SK-N-SH (cell line): ENCODE results near the gene LENG9.

ENCODE experiments used
- EP300 ChIP-seq, 2 experiments: IDR thresholded peaks; 2 replicates each; pipeline versions ENCODE4 v1.4.0 to v1.6.1; 2012; ENCODE audit warnings: borderline replicate concordance in 1 of 2, low read depth in 1 of 2, low read length in 1 of 2
- TF ChIP-seq, protein P1 (sequence below): IDR thresholded peaks from 2 replicates; pipeline ENCODE4 v1.4.0; 2012; ENCODE audit warnings: low read depth, borderline replicate concordance
- TF ChIP-seq, protein P2 (sequence below): IDR thresholded peaks from 2 replicates; pipeline ENCODE4 v1.4.0; 2012; ENCODE audit warnings: low read depth, borderline replicate concordance

DNA sequence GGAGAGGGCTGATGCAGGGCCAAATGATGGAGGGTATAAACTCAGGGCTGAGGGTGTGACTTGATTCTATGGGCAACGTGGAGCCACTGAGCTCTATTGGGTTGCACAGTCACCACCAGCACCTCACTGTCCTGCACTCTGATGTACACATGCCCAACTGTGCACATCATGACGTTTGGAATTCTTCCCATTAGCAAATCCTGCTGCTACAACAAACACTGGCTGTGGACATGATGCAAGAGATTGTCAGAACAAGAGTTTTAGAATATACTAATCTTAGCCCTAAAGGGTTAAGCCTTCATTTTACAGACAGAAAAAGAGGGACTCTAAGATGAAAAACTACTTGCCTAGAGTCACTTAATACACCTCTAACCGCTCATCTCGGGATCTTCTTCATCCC, 50.7 kb downstream of the LENG9 start:
- TF ChIP-seq EP300 (IDR thresholded peaks at IDR 0.05; ENCODE audit: borderline replicate concordance in 1 of 2, low read depth in 1 of 2, low read length in 1 of 2) = no peak
- TF ChIP-seq, protein P1, sequence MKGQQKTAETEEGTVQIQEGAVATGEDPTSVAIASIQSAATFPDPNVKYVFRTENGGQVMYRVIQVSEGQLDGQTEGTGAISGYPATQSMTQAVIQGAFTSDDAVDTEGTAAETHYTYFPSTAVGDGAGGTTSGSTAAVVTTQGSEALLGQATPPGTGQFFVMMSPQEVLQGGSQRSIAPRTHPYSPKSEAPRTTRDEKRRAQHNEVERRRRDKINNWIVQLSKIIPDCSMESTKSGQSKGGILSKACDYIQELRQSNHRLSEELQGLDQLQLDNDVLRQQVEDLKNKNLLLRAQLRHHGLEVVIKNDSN = no peak
- TF ChIP-seq, protein P2, sequence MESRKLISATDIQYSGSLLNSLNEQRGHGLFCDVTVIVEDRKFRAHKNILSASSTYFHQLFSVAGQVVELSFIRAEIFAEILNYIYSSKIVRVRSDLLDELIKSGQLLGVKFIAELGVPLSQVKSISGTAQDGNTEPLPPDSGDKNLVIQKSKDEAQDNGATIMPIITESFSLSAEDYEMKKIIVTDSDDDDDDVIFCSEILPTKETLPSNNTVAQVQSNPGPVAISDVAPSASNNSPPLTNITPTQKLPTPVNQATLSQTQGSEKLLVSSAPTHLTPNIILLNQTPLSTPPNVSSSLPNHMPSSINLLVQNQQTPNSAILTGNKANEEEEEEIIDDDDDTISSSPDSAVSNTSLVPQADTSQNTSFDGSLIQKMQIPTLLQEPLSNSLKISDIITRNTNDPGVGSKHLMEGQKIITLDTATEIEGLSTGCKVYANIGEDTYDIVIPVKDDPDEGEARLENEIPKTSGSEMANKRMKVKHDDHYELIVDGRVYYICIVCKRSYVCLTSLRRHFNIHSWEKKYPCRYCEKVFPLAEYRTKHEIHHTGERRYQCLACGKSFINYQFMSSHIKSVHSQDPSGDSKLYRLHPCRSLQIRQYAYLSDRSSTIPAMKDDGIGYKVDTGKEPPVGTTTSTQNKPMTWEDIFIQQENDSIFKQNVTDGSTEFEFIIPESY = no peak
